ENCODE measurements around the gene C13orf46.
A peak's percentile ranks its signal among the peaks of the same experiment; 100 is the strongest.

C13orf46 gene

GRCh38 chr13:113952983-113953520 lies 20.8 kb downstream of the C13orf46 start:
- DNase-seq, result no peak

GRCh38 chr13:113952151-113952982 lies 21.5 kb downstream of the C13orf46 start:
- DNase-seq, result no peak

- DNase-seq, result peak; percentile 81
Measured at GRCh38 chr13:113951246-113951999, 22.5 kb downstream of the C13orf46 start.

- no peak for DNase-seq
Measured at GRCh38 chr13:113950451-113951245, 23.2 kb downstream of the C13orf46 start.

- no peak for DNase-seq
Measured at GRCh38 chr13:113949546-113949945, 24.3 kb downstream of the C13orf46 start.

GRCh38 chr13:113948034-113948742 lies 25.7 kb downstream of the C13orf46 start:
- DNase-seq, result no peak

- DNase-seq, result no peak
Measured at GRCh38 chr13:113947311-113948033, 26.4 kb downstream of the C13orf46 start.

GRCh38 chr13:113946409-113947181 lies 27.3 kb downstream of the C13orf46 start:
- no peak for DNase-seq

- no peak for DNase-seq
Measured at GRCh38 chr13:113945857-113946408, 27.9 kb downstream of the C13orf46 start.

- no peak for DNase-seq
Measured at GRCh38 chr13:113943821-113944565, 29.9 kb downstream of the C13orf46 start.

GRCh38 chr13:113942591-113943103 lies 31.2 kb downstream of the C13orf46 start:
- DNase-seq, result no peak

GRCh38 chr13:113941571-113942191 lies 32.2 kb downstream of the C13orf46 start:
- DNase-seq, result no peak

- no peak for DNase-seq
Measured at GRCh38 chr13:113939944-113940297, 34.0 kb downstream of the C13orf46 start.

GRCh38 chr13:113939129-113939943 lies 34.5 kb downstream of the C13orf46 start:
- DNase-seq, result no peak

GRCh38 chr13:113938716-113939115 lies 35.2 kb downstream of the C13orf46 start:
- DNase-seq, result no peak

- DNase-seq, result no peak
Measured at GRCh38 chr13:113938246-113938645, 35.6 kb downstream of the C13orf46 start.

GRCh38 chr13:113937527-113938180 lies 36.2 kb downstream of the C13orf46 start:
- no peak for DNase-seq

- DNase-seq, result no peak
Measured at GRCh38 chr13:113937073-113937472, 36.8 kb downstream of the C13orf46 start.

All from activated CD8-positive, alpha-beta memory T cell treated with anti-CD3 and anti-CD28 coated beads for 24 hours (primary cell).